GM12878 (cell line): Measurements from ENCODE around the gene KCNK5. TPM values are rescaled to one million over a fixed set of nuclear protein-coding genes. Genes with fewer than 3 reads are reported as not detected.

Source experiments
- ATAC-seq: fragments of 200-7000 bp; cut with Tn5 transposase; 3 replicates; pipeline ENCODE4 v1.9.1; 2020; ENCODE audit warnings: mild to moderate bottlenecking, moderate library complexity
- BruUV-seq: library from RNA; stranded (reverse); fragments of 400-500 nt; replicated peaks from 2 replicates; lab custom pipeline; 2021; lab: Mats Ljungman, UMichigan
- CTCF ChIA-PET: fragments of 300-600 bp; sonication (Branson Sonifier 250); formaldehyde crosslinking; extraction: SDS; loops from one replicate; lab custom pipeline; 2021; ENCODE audit warnings: inconsistent platforms; lab: Yijun Ruan, JAX
- POLR2A ChIA-PET: fragments of 350-600 bp; formaldehyde crosslinking; extraction: SDS; loops from one replicate; lab custom pipeline; 2021; ENCODE audit warnings: inconsistent platforms; lab: Charles Lee
- RAD21 ChIA-PET: fragments of 300-600 bp; sonication (Branson Sonifier 250); formaldehyde crosslinking; loops from one replicate; lab custom pipeline; 2023; ENCODE audit warnings: antibody characterized with exemption; ENCODE audit not compliant: unreplicated experiment; lab: Charles Lee
- SMC1A ChIA-PET: fragments of 300-600 bp; sonication (Branson Sonifier 250); formaldehyde crosslinking; loops from one replicate; lab custom pipeline; 2023; ENCODE audit not compliant: unreplicated experiment, uncharacterized antibody; lab: Charles Lee
- DNase-seq: peaks from one replicate; pipeline ENCODE4 v3.0.0-alpha.2; 2011; ENCODE audit warnings: low read depth, low spot score
- FAIRE-seq: peaks from 3 replicates; lab custom pipeline; 2011; peaks lifted over from hg19 to GRCh38; lab: Jason Lieb, UNC
- H2AFZ ChIP-seq: 2 replicates; pipeline ENCODE4 v1.6.0; 2011; ENCODE audit warnings: low read depth, low read length, control low read depth; ENCODE audit not compliant: control insufficient read depth
- H3K27ac ChIP-seq: 2 replicates; pipeline ENCODE4 v1.5.1; 2011; ENCODE audit warnings: control low read depth; ENCODE audit not compliant: control insufficient read depth, insufficient read depth
- H3K27me3 ChIP-seq, 2 experiments: replicated peaks in 1 of 2; 2 replicates each; pipeline versions ENCODE4 v1.6.0 to v1.6.1; 2011; ENCODE audit warnings: low read length in 1 of 2; ENCODE audit not compliant: control insufficient read depth in 2 of 2, insufficient read depth in 2 of 2
- H3K36me3 ChIP-seq, 2 experiments: 2 replicates each; pipeline ENCODE4 v1.5.1; 2011; ENCODE audit warnings: low read length in 1 of 2; ENCODE audit not compliant: control insufficient read depth in 2 of 2, insufficient read depth in 2 of 2
- H3K4me1 ChIP-seq: 2 replicates; pipeline ENCODE4 v1.6.1; 2011; ENCODE audit warnings: mild to moderate bottlenecking, low read length, moderate library complexity, mixed read lengths; ENCODE audit not compliant: control insufficient read depth, insufficient read depth
- H3K4me2 ChIP-seq: 2 replicates; pipeline ENCODE4 v1.6.0; 2011; ENCODE audit warnings: control low read depth; ENCODE audit not compliant: control insufficient read depth, insufficient read depth
- H3K4me3 ChIP-seq: fragments of 200-600 bp; sonication (generic); 2 replicates; pipeline ENCODE4 v1.5.1; 2016
- H3K79me2 ChIP-seq: 2 replicates; pipeline ENCODE4 v1.6.0; 2011; ENCODE audit warnings: low read length; ENCODE audit not compliant: control insufficient read depth, insufficient read depth
- H3K9ac ChIP-seq: 2 replicates; pipeline ENCODE4 v1.8.0; 2011; ENCODE audit warnings: low read length, control low read depth, mixed read lengths; ENCODE audit not compliant: control insufficient read depth, insufficient read depth
- H3K9me3 ChIP-seq: replicated peaks from 3 replicates; pipeline ENCODE4 v1.5.1; 2011; ENCODE audit warnings: mild to moderate bottlenecking, low read length; ENCODE audit not compliant: control insufficient read depth, insufficient read depth
- H4K20me1 ChIP-seq: 2 replicates; pipeline ENCODE4 v1.6.0; 2011; ENCODE audit not compliant: control insufficient read depth, insufficient read depth
- EED ChIP-seq: sonication (generic); IDR thresholded peaks from 2 replicates; pipeline ENCODE4 v1.6.1; 2016; ENCODE audit warnings: antibody characterized with exemption, low read depth
- ETV6 ChIP-seq, 2 experiments: fragments of 450-650 bp in 1 of 2; IDR thresholded peaks in 1 of 2; conservative IDR thresholded peaks in 1 of 2; 2 replicates each; pipeline ENCODE4 v1.6.1; 2014; ENCODE audit warnings: antibody characterized with exemption in 1 of 2, borderline replicate concordance in 1 of 2, low read depth in 1 of 2, mild to moderate bottlenecking in 1 of 2, moderate library complexity in 1 of 2
- FOXM1 ChIP-seq: IDR thresholded peaks from 2 replicates; pipeline ENCODE4 v1.6.1; 2012; ENCODE audit warnings: low read depth, mild to moderate bottlenecking, inconsistent platforms, low read length, moderate library complexity
- HCFC1 ChIP-seq: fragments of 150-350 bp; IDR thresholded peaks from 2 replicates; pipeline ENCODE4 v1.6.1; 2014; ENCODE audit warnings: low read length
- IKZF1 ChIP-seq: fragments of 450-650 bp; conservative IDR thresholded peaks from 2 replicates; pipeline ENCODE4 v1.6.1; 2017; ENCODE audit warnings: antibody characterized with exemption, mild to moderate bottlenecking
- IKZF2 ChIP-seq, 2 experiments: fragments of 450-650 bp; IDR thresholded peaks; 2 replicates each; pipeline ENCODE4 v1.6.1; 2017; ENCODE audit warnings: mild to moderate bottlenecking in 2 of 2, moderate library complexity in 2 of 2
- NFXL1 ChIP-seq: fragments of 450-650 bp; IDR thresholded peaks from 2 replicates; pipeline ENCODE4 v1.6.1; 2017; ENCODE audit warnings: antibody characterized with exemption, mild to moderate bottlenecking, borderline replicate concordance
- RELB ChIP-seq: fragments of 450-650 bp; IDR thresholded peaks from 2 replicates; pipeline ENCODE4 v1.6.1; 2017; ENCODE audit warnings: low read depth, mild to moderate bottlenecking, moderate library complexity
- SIN3A ChIP-seq: IDR thresholded peaks from 2 replicates; pipeline ENCODE4 v1.6.1; 2012; ENCODE audit warnings: low read depth, low read length, improper control_type of control experiment
- SIX5 ChIP-seq: IDR thresholded peaks from 2 replicates; pipeline ENCODE4 v1.6.1; 2011; ENCODE audit warnings: mild to moderate bottlenecking, low read depth, low read length, moderate library complexity; ENCODE audit not compliant: severe bottlenecking
- SMC3 ChIP-seq: IDR thresholded peaks from 2 replicates; pipeline ENCODE4 v1.6.1; 2011; ENCODE audit warnings: low read length, improper control_type of control experiment, borderline replicate concordance
- TCF3 ChIP-seq: IDR thresholded peaks from 2 replicates; pipeline ENCODE4 v1.6.1; 2012; ENCODE audit warnings: low read depth, mild to moderate bottlenecking, low read length, borderline replicate concordance; ENCODE audit not compliant: insufficient read depth
- TCF7 ChIP-seq: IDR thresholded peaks from 2 replicates; pipeline ENCODE4 v1.6.1; 2014; ENCODE audit warnings: antibody characterized with exemption, borderline replicate concordance
- ZBTB11 ChIP-seq: fragments of 450-650 bp; formaldehyde crosslinking; IDR thresholded peaks from 2 replicates; pipeline ENCODE4 v1.5.0; 2022; ENCODE audit warnings: mild to moderate bottlenecking, missing genetic modification characterization
- ZBTB4 ChIP-seq: fragments of 450-650 bp; formaldehyde crosslinking; IDR thresholded peaks from 2 replicates; pipeline ENCODE4 v1.4.0; 2022; ENCODE audit warnings: mild to moderate bottlenecking, moderate library complexity
- ZNF217 ChIP-seq: fragments of 450-650 bp; IDR thresholded peaks from 2 replicates; pipeline ENCODE4 v1.6.1; 2017; ENCODE audit warnings: antibody characterized with exemption, mild to moderate bottlenecking
- ZSCAN29 ChIP-seq: fragments of 450-650 bp; IDR thresholded peaks from 2 replicates; pipeline ENCODE4 v1.6.1; 2017; ENCODE audit warnings: mild to moderate bottlenecking, moderate library complexity
- WGBS: methylation state at CpG from one replicate; pipeline ENCODE4 v1.1.6; 2016; ENCODE audit warnings: low lambda C conversion rate; ENCODE audit not compliant: insufficient replicate concordance, insufficient coverage; ENCODE audit errors: missing lambda C conversion rate; 5-methylcytosine and 5-hydroxymethylcytosine counted together
- in situ Hi-C: fragments of 300-500 bp; cut with MboI; formaldehyde crosslinking; loops from 9 replicates; pipeline ENCODE4 v1.14.3; 2018; ENCODE audit warnings: mixed read lengths
- intact Hi-C: fragments of 100-400 bp; cut with micrococcal nuclease; formaldehyde crosslinking; loops from one replicate; pipeline ENCODE4 v1.14.2; 2022; ENCODE audit not compliant: unreplicated experiment
- polyA plus RNA-seq, 11 experiments: library from polyadenylated mRNA; depleted of rRNA in 4 of 11; unstranded in 6 of 11; stranded (reverse) in 5 of 11; fragments of >200 nt; fragmentation: Nextera tagmentation in 4 of 11; fragmentation: Illumina TruSeq in 1 of 11; extraction: Ambion mirVana in 4 of 11; extraction: Trizol in 1 of 11; gene quantifications; 1 replicate in 1 of 11; 2 replicates in 10 of 11; pipeline versions ENCODE4 v1.2.1 to v1.2.3, GENCODE V29; 2011 to 2016; ENCODE audit warnings: inconsistent platforms in 2 of 11, missing spikeins in 2 of 11, low read depth in 1 of 11
- total RNA-seq, 4 experiments: library from RNA; depleted of rRNA in 3 of 4; stranded (reverse); fragments of >200 nt in 3 of 4; fragmentation: Illumina TruSeq in 1 of 4; extraction: Trizol in 1 of 4; gene quantifications; 2 replicates each; pipeline versions ENCODE4 v1.2.1 to v1.2.3, GENCODE V29; 2013 to 2021

KCNK5 gene
- total and polyA plus RNA-seq, 10 of the 15 experiments (the other 5 are each of a cell fraction or from before 2014, with no cell fraction given), result 0.11 to 4.2 (median 2.1) TPM

GRCh38 chr6:39254999-39255535 is 25.8 kb upstream of the KCNK5 start:
- ChIA-PET SMC1A (no interaction called here), RAD21 (interaction anchor here (0.8 kb wide), 1 partner anchor 152 kb away, joined by 3 read pairs; no protein-coding TSS in a partner anchor), CTCF (interaction anchor here (0.6 to 0.9 kb wide), 2 partner anchors 23 to 55 kb away, joined by 3 read pairs; no protein-coding TSS in a partner anchor), POLR2A (no interaction called here)
- intact Hi-C loops (no loop called here), in situ Hi-C loops (no loop called here)
- Histone ChIP-seq H4K20me1 (no peaks in the 10 kb centered on the region), H3K36me3 (no peaks in the 10 kb centered on the region), H3K79me2 (no peaks in the 10 kb centered on the region), H3K9me3 (no peaks in the 10 kb centered on the region), H3K4me2 (no peak overlapping the region), H3K4me3 (no peak overlapping the region), H3K27ac (no peak overlapping the region), H3K4me1 (no peaks in the 10 kb centered on the region), H3K9ac (no peak overlapping the region), H2AFZ (no peak overlapping the region), H3K27me3 (no peaks in the 10 kb centered on the region; a peak in 1 of 4 replicates)
- no peak for DNase-seq
- no peak for ATAC-seq
- FAIRE-seq, result no peak
- no TSS peak for BruUV-seq
- 10% methylated on average over 4 of the region's 4 CpGs for WGBS
- TF ChIP-seq FOXM1 (no peak), TCF7 (no peak), ETV6 (conservative IDR thresholded peaks at IDR 0.05 in 1 of 2, IDR thresholded peaks at IDR 0.05 in 1 of 2; ENCODE audit: borderline replicate concordance in 1 of 2, low read depth in 1 of 2) (no peak), NFXL1 (no peak), IKZF1 (no peak), HCFC1 (no peak), ZNF217 (no peak), SIX5 (no peak), ZBTB11 (CRISPR knock-in tag) (no peak), RELB (no peak), SMC3 (no peak), IKZF2 (IDR thresholded peaks at IDR 0.05) (no peak), ZSCAN29 (no peak), EED (no peak), ZBTB4 (no peak), SIN3A (no peak), TCF3 (no peak)
